ENCODE results near the gene IMPG2. TPM values are rescaled to one million over a fixed set of nuclear protein-coding genes. Genes with fewer than 3 reads are reported as not detected.

Gene IMPG2
- total RNA-seq, 1 experiment from 2014 or later: 0.04 TPM

- no peaks in the 10 kb centered on the region for H3K27me3 ChIP-seq (ENCODE audit: insufficient read depth, low read length)
- no peaks in the 10 kb centered on the region for H3K9me3 ChIP-seq (ENCODE audit: control insufficient read depth, low read depth, low read length)
- H2BK15ac ChIP-seq (ENCODE audit: low read depth, low read length): no peak overlapping the region
- H3K9ac ChIP-seq (ENCODE audit: extremely low read depth, insufficient read length, low read length): no peak overlapping the region
- H2BK5ac ChIP-seq (ENCODE audit: insufficient read length, low read length): no peak overlapping the region
- H3K18ac ChIP-seq (ENCODE audit: insufficient read length, low read depth, low read length): no peak overlapping the region
- H4K8ac ChIP-seq (replicated peaks; ENCODE audit: insufficient read length, low read depth, low read length): no peak overlapping the region
- no peaks in the 10 kb centered on the region for H4K20me1 ChIP-seq (ENCODE audit: control insufficient read depth, insufficient read depth, insufficient read length)
- no peak overlapping the region for H2AK5ac ChIP-seq (ENCODE audit: insufficient read length, low read length)
- peaks cover 10 to 14% of the 10 kb centered on the region in 2 experiments for H3K4me1 Mint-ChIP-seq
- no peak overlapping the region for H4K91ac ChIP-seq (ENCODE audit: insufficient read length, low read depth, low read length)
- no peak overlapping the region for H3K4me2 ChIP-seq (ENCODE audit: insufficient read depth, insufficient read length, low read length)
- H3K27ac ChIP-seq (ENCODE audit: insufficient read length, low read depth, low read length): no peak overlapping the region
- H3K56ac ChIP-seq (ENCODE audit: insufficient read length, low read depth, low read length): no peak overlapping the region
- no peaks in the 10 kb centered on the region for H3K79me2 ChIP-seq (ENCODE audit: insufficient read depth, low read length)
- no peak for TF ChIP-seq CTCF (conservative IDR thresholded peaks at IDR 0.05)
- no peak overlapping the region for H3K23ac ChIP-seq (ENCODE audit: insufficient read length, low read depth, low read length)
- H2BK120ac ChIP-seq (ENCODE audit: low read depth, low read length, poor library complexity, severe bottlenecking): no peak overlapping the region
- H3K9me3 Mint-ChIP-seq: no peaks in the 10 kb centered on the region
- no peak overlapping the region for H3K4ac ChIP-seq (ENCODE audit: low read depth, low read length)
- no peaks in the 10 kb centered on the region for H3K36me3 Mint-ChIP-seq (ENCODE audit: insufficient read depth in 1 of 3, low read depth in 3 of 3)
- no peak overlapping the region for H3K14ac ChIP-seq (ENCODE audit: insufficient read depth, low read length)
- no peaks in the 10 kb centered on the region for H3K79me1 ChIP-seq (ENCODE audit: insufficient read depth, low read depth, low read length, poor library complexity, severe bottlenecking)
- no peak overlapping the region for H3K4me3 Mint-ChIP-seq
- H2BK12ac ChIP-seq (ENCODE audit: insufficient read length, low read depth, low read length): no peak overlapping the region
- peaks cover 2% of the 10 kb centered on the region; the same call in 1 of the 2 replicates for H3K4me1 ChIP-seq (ENCODE audit: insufficient read depth, low read length)
- no peak for DNase-seq
- no peaks in the 10 kb centered on the region; the same call in 1 of the 2 replicates for H3K27me3 Mint-ChIP-seq (ENCODE audit: low read depth)
- H3K23me2 ChIP-seq (ENCODE audit: insufficient read length, low read depth, low read length, poor library complexity, severe bottlenecking): no peaks in the 10 kb centered on the region
- no peak overlapping the region for H2BK20ac ChIP-seq (ENCODE audit: low read depth, low read length, poor library complexity, severe bottlenecking)
- no CpG with 5 or more reads among the region's 3 CpGs for WGBS (ENCODE audit: extremely low coverage, insufficient read length, low lambda C conversion rate)
- H2AFZ ChIP-seq (ENCODE audit: low read length): no peak overlapping the region
- no peak overlapping the region for H3T11ph ChIP-seq (ENCODE audit: low read length)
- no peak overlapping the region for H3K27ac Mint-ChIP-seq
- no peak overlapping the region for H4K5ac ChIP-seq (ENCODE audit: insufficient read length, low read depth, low read length)
Measured at GRCh38 chr3:101200461-101200860, 119.9 kb downstream of the IMPG2 start.

All from H9 (cell line).